Activated CD4-positive, alpha-beta T cell treated with anti-CD3 and anti-CD28 coated beads, Interleukin-10, Interleukin-2, amounts not matched to agents 100 ng/mL and 50 ng/mL, durations not matched to agents 16 hours and 8 hours (primary cell): ENCODE measurements around the gene SLC7A6.
A peak's percentile ranks its signal among the peaks of the same experiment; 100 is the strongest.

Experiments
- DNase-seq: peaks from one replicate; pipeline ENCODE4 v3.0.0-alpha.2; 2020

The SLC7A6 gene

DNA sequence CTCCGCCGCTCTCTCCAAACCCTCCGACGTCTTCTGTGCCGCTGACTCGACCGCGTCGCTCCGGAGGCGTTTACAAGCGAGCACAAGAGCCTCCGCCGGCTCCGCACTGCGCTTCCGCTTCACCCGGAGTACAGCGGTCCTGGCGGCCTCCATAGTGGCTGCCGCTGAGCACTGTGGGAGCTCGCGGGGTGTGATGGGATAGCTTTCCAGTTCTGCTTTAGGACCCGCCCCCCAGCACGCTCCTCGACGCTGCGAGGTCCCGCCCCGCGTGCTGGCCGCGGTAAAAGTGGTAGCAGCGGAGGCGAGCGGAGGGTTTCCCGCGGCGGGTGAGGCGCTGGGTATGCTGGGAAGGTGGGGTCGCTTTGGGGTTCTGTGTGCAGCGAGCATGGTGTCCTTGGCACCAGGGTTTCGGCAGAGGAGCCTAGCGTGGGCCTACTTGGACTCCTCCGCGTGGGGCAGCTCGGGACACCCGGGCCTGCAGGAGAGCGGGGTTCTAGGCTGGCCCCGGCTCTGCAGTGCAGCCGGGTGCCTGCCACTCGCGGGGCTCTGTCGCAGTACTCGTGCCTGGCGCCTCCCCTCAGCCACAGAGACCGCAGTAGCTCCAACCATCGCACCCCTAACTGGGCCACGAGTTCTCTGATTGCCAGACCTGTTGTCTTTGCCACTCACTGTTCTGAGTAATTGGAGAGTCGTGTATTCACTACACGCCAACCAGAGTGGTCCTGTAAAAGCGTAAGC, 46.6 kb downstream of the SLC7A6 start, which contains the start of the genes PRMT7 and SLC7A6OS:
TSS of gene PRMT7 (plus strand) at position 246 of the 738 bp plus-strand sequence. CDS start 4,961 bp downstream, outside the sequence.
TSS of gene SLC7A6OS (minus strand) at position 173 of the 738 bp plus-strand sequence. CDS start at position 153, 20 bp downstream.
- peak; percentile 96 for DNase-seq

DNA sequence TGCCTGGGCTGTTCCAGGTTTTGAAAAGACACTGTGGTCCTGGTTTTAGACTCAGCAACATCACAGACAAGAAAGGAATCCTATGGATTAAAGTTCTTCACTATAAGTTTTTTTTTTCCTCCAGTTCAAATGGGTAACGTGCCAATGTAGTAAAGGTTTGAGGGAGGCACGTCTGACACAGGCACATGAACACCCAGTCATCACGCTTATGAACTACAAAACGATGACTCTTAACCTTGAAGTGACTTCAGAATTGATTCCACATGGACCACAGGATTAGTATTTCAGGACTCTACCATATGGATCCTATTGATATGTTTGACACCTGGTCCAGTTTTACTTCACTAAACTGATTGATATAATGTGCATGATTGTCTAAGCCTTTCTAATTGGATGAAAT, 48.8 kb downstream of the SLC7A6 start:
- no peak for DNase-seq

DNA sequence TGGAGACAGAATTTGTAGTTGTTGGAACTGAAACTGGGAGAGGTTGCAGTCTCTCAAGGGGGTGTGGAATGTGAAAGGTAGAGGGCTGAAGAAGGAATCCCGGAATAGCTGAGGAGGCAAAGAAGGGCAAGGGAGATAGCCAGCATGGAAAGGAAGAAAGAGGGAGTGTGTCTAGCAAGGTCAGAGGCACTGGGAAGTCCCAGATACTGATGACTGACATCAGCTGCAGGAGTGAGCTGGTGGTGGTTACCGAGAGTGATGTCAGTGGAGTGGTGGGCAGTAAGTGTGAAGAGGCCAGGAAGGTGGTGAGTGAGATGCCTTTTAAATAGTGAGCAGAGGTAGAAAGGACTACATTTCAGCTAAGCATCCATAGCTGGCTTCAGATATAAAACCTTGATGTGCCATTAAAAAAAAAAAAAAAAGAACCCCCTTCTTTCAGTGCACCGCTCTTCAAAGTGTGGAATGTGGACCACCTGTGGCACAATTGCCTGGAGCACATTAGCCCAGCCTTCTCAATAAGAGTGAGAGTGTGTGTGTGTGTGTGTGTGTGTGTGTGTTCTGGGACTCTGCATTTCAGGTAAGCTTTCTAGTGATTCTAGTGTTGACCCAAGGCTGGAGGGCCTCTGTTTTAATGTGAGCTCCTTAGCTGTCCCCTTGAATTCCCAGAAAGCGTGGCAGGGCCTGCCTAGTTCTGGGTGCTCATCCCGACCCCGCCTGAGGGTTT, 55.0 kb downstream of the SLC7A6 start:
- DNase-seq = peak; percentile 58

DNA sequence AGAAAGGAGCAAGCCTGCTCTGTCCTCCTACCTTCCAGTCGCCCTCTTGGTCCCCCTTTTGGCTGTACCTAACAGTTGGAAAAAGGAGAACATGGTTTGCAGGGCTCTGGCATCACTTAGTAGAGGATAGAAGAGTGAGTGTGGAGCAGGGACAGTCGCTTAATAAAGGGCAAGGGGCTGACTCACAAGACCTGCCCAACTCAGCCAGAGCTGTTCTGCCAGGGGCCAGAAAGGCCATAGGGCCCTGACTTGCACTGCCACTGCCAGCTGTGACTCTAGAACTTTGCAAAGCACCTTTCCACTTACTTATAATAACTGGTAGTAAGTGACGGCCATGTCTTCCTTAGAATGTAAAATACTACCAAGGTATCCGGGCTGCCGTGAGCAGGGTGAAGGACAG, 60.0 kb downstream of the SLC7A6 start:
- no peak for DNase-seq

DNA sequence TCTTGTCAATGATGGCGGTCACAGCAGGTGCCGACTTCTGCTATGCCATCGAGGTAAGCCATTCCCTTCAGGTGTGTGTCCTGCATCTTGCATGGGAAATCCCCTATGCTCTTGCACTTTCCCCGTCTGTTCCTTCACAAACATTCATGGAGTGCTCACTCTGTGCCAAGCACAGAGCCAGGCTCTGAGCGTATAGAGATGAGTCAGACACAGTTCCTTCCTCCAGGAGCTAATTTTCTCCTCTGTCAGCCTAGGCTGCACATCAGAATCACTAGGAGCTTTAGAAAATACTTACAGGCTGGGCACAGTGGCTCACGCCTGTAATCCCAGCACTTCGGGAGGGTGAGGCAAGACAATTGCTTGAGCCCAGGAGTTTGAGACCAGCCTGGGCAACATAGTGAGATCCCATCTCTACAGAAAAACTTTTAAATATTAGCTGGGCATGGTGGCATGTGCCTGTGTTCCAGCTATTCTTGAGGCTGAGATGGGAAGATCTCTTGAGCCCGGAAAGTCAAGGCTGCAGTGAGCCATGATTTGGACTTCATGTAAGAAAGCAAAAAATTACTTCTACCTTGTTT, 60.5 kb downstream of the SLC7A6 start:
- DNase-seq = no peak

DNA sequence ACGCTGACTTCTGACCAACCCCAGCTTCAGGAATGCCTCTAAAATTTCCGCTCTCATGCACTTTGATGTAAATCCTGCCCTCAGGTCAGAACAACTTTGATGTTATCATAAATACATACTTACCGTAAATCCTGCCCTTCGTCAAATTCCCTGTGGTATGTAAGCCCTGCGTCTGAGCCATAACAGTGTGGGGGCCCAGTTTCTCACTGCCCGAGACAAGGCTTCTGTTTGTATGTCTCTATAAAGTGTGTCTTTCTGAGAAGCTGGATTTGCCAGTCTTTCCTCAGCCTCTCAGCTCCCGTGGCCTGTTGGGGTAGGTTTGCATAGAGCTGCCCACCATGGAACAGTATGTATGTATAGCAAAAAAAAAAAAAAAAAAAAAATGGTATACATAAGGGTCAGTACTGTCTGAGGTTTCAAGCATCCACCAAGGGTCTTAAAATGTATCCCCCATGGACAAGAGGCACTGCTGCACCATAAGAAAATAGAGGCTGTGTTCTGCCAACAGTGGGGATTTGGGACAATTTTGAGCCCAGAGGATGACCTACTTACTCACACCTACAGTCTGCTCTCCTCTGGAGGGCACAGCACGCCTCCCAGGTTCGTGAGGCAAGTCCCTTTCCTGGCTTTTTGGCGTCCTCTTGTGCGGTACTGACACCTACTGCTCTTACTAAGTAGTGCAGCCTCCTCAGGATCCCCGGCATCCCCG, 64.0 kb downstream of the SLC7A6 start:
- DNase-seq = peak; percentile 82

DNA sequence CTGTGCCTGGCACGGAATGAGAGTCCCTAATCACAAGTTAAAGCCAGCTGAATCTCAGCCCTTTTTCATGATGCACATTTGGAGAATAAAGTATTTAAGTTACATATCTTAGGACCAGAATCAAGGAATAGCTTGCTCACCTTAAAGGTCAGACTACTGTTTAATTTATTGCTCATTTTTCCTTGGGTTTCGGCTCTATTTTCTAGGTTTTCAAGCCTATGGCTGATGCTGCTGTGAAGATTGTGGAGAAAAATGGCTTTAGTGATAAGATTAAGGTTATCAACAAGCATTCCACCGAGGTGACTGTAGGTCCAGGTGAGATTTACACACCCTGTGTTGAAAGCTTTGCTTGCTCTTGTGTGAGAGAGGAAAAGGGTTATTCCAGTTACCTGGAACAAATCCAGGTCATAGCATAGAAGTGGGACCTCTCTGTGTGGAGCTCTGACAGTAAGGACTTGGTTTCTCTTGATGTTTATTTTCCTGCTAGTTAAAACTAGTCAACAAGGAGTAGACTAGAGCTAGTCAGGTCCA, 64.6 kb downstream of the SLC7A6 start:
- no peak for DNase-seq

DNA sequence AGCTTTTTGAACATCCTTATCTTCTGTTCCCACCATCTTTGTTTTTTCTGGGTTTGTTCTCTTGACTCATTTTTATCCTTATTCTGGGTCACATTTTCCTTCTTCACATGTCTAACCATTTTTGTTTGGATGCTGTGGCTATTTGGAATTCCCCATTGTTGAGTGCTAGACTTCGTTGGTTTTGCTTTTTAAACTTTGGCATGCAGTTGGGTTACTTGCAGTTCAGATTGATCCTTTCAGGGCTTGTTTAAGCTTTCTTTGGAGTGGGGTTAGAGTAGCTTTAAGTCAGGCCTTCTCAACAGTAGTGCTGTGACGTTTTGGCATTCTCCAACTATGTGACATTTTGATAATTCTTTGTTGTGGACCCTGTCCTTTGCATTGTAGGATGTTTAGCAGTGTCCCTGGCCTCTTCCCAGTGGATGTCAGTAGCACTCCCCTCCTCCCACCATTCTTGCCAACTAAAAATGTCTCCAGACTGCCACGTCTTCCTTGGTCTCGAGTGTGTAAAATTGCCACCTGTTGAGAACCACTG, 67.6 kb downstream of the SLC7A6 start:
- no peak for DNase-seq

DNA sequence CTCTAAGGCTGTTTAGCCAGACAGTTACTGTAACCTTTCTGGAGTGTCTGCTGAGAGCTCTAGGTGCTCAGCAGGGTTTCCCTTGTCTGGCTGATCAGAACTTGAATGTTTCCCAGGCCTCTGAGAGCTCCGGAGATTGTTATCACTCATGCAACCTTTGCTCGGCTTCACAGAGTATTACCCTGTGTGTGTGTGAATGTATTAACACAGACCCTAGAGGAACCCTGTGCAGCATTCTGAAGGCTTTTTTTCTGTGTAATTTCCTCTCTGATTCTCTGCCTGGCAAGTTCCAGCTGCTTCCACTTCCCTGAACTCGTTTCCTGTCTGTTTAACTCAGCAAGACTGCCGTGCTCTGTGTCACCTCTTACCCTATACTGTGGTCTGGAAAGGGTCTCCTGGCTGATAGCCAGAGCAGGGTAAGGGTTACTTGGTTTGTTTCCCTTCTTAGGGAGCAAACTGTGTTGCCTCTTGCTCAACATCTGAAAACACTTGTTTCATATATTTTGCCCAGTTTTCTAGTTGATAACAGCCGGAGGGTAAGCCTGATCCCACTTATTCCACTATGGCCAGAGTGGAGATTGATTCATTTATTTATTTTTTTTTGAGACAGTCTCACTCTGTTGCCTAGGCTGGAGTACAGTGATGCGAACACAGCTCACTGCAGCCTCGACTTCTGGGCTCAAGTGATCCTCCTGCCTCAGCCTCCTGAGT, 68.2 kb downstream of the SLC7A6 start:
- DNase-seq = peak; percentile 11

DNA sequence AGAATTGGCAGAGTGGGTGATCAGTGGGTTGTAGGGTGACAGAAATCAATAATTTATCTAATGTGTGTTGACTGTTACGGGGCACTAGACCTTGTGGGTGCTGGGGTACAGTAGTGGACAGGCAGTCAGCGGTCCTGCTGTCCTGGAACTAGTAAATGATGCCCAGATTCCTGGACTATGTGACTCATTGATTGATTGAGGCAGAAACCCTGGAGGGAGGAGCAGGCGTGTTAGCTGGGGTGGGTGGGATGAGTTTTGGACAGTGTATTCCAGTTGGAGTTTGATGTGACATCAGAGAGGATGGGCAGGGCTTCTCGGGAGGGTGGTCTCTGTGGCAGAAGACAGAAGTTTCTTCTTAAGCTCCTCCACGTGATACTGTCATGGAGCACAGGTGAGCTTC, 70.8 kb downstream of the SLC7A6 start:
- DNase-seq = no peak

DNA sequence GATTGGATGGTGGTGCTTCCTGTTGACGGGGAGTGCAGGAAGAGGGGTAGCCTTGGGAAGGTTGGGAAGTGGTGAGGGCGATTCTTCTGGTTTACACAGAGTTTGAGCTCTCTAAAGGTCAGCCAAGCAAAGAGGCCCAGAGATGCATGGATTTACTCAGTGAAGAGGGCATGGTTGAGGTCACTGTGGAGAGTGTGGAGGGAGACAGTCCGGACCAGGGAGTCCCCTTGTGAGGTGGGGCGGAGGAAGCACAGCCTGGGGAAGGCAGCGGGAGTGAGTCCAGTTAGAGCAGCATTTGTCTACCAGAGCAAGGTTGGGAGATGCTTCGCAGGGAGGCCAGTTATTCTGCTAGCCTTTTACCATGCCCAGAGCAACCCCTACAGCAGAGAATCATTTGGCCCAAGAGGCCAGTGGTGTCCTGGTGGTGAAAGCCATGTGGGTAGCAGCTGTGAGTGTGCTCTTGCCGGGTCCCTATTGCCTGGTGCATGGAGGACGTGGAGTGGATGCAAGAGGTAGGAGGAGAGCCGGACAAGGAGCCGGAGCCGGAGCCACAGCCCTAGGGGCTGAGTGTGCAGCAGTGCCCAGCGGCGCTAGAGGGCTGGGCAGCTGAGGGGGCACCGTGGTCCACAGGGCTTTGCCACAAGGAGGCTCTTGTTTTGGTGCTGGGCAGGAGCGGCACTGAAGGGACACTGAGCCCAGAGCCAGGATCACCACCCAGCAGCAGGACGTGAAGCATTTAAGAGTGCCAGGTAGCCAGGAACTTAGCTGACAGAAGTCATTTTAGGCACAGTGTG, 74.2 kb downstream of the SLC7A6 start:
- no peak for DNase-seq

DNA sequence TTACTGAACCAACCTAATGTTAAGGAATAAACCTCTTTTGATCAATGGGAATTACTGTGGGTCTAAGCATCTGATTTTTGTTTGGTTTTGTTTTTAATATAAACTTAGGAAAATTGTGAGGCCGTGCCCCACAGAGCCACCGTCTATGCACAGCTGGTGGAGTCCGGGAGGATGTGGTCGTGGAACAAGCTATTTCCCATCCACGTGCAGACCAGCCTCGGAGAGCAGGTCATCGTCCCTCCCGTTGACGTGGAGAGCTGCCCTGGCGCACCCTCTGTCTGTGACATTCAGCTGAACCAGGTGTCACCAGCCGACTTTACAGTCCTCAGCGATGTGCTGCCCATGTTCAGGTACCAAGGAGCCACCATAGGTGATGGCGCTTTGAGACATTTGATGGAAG, 74.9 kb downstream of the SLC7A6 start:
- DNase-seq = no peak

DNA sequence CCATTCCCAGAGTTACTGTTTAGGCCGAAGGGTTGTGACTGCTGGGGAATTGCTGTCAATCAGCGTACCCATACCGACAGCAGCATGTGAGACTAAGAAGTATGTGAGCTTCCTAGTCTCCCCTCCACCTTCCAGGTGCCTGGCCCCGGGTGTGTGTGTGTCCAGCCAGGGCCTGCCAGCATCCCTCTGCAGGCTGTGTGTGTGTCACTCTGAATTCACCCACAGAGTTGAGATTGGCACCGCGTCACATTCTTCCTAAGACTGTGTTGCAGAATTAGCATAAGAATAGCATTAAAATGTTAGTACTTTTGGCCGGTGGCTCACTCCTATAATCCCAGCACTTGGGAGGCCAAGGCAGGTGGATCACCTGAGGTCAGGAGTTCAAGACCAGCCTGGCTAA, 78.3 kb downstream of the SLC7A6 start:
- no peak for DNase-seq

DNA sequence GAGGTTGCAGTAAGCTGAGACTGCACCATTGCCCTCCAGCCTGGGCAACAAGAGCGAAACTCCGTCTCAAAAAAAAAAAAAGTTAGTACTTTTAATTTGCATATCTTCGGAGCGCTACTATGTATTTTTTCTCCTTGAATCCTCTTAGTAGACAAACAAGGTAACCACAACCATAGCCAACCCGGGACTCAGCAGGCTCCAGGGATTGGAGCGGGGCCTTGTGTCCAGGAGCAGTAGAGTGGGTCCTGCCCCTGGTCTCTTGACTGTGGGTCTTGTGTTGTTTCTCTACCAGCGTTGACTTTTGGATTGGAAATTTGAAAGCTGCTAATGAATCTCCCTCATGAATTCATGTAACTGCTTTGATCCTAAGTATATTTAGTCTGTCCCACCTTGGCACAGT, 78.8 kb downstream of the SLC7A6 start:
- DNase-seq = no peak

DNA sequence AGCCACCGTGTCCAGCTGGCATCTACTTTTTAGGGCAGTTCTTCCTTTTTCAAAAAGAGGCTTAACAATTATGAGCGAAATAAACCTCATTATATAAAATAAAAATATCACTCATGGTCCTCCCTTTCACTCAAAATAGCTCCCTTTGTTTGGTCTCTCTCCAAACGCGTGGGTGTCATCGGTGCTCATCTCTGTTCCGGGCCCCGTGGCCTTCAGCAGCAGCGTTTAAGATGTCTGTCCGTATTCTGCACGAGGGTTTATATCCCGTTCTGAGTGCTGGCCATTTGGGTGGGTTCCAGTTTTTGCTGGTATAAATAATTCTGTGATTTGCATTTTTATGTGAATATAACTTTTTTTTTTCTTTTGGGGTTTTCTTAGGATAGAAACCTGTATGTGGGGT, 79.9 kb downstream of the SLC7A6 start:
- DNase-seq = no peak

DNA sequence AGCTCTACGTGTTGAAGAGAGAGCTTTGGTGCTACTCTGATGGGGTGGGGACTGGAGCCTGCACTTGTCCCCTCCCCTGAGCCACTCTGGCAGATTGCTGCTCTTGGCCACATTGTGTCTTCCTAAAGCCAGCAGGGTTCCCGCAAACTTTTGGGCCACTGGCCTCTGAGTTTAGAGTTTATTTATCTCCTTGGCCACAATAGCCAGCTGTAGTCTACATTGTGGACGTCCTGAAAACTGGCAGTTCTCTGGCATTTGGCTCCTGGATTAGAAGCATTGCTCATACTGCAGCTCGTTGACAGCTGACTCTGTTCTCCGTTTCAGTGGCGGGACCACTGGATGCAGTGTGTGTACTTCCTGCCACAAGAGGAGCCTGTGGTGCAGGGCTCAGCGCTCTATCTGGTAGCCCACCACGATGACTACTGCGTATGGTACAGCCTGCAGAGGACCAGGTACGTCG, 81.1 kb downstream of the SLC7A6 start:
- DNase-seq = no peak

DNA sequence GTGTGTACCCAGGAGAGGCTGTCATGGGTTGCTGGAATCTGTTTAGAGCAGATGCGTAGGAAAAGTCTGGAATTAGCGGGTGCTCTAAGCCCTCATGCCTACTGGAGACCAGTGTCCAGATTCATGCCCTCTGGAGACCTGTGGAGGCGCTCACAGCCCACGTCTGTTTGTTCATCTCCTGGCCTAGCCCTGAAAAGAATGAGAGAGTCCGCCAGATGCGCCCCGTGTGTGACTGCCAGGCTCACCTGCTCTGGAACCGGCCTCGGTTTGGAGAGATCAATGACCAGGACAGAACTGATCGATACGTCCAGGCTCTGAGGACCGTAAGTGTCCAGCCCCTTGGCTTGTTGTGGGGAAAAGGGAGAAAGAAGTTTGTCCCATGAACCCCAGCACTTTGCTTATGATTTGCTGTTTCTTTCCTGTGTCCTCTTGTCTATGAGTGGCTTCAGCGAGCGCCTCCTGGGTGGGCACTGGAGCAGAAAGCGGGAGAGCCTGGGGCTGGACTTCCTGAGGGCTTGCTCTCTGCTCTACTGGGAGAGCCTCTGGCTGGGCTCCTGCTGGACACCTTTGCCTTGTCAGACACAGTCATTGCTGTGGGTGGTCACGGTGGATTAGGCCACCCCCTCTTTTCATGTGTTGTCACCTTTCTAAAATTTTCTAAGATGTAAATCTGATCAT, 81.8 kb downstream of the SLC7A6 start:
- no peak for DNase-seq

DNA sequence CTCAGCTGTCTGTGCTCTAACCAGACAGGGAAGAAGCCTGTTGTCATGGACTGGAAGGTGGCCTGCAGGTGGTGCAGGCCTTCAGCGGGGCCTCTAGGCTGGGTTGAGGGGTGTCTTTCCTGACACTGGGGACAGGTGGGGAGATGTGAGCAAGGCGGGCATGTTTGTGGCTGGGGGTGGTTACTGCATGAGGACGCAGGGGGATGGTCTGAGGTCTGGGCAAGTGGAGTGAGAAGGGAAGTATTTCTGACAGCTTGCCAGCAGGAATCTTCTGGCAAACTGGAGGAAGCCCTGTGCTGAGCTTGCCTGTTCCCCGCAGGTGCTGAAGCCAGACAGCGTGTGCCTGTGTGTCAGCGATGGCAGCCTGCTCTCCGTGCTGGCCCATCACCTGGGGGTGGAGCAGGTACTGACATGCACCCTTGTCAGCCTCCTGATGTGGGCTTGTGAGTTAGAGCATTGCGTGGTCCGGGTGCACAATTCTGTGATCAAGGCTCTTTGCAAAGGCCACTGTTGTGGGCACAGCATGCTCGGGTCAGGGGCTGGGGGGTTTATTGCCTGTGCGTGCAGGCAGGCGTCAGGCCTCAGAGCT, 82.7 kb downstream of the SLC7A6 start:
- no peak for DNase-seq

DNA sequence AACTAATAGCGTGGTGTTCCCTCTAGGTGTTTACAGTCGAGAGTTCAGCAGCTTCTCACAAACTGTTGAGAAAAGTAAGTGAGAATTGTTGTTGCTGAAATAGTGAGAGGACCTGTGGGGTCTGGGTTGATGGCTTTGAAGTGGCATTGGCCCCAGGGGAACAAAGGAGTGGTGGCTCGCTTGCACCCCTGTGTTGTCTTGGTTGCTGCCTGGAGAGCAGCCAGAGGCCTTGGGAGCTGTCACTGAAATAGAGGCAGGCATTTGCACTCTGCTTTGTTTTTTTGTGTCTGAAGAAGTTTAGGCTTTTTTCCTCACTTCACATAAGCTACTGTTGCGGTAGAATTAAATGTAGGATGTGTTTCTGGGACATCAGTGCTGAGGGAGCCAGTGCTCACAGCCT, 83.3 kb downstream of the SLC7A6 start:
- DNase-seq = no peak
